ENCODE results near the gene SPTBN5. TPM values are rescaled to one million over a fixed set of nuclear protein-coding genes. Genes with fewer than 3 reads are reported as not detected.

SPTBN5 gene
- total RNA-seq, 2 experiments from 2014 or later = 1.1 to 1.6 TPM

DNA sequence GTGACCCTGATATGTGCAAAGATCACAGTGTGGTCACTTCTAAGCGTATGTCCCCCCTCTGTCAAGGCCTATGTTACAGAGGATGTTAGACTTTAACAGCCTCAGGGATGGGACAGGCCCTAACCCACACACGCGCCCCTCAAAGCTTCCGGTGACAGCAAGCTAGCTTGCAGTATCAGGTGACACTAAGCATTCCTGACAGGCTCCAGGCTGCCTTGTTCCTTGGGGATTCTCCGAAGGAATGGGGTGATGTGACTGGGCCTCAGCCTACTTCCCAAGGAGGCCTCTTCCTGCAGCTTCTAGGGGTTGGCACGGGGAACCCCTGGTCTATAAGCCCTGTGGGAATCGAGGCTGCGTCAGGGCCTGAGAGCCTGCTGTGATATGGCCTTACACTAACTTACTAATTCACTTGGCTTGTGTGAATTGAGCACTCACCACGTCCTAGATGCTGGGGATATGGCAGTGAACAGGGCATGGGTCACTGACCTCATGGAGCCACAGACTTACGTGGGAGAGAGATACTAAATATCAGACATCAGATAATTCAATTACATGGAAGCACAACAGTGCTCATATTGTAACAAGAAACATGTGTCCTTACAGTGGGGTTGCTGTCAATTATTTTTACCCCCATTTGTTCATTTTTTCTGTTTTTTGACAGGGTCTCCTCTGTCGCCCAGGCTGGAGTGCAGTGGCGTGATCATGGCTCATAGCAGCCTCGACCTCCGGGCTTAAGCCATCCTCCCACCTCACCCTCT lies 11.4 kb upstream of the SPTBN5 start:
- DNase-seq (no peak), ATAC-seq (ENCODE audit: low read depth) (peak; percentile 19)
- H3K9me3 Mint-ChIP-seq = peaks cover 4% of the 10 kb centered on the region
- H3K27me3 Mint-ChIP-seq = no peaks in the 10 kb centered on the region
- peaks cover 4% of the 10 kb centered on the region for H3K4me1 Mint-ChIP-seq
- H3K27ac Mint-ChIP-seq = peak overlapping the region; percentile 37
- POLR2A ChIA-PET = interaction anchor here (0.8 to 1.6 kb wide), 5 partner anchors 32 to 132 kb away, joined by 3 to 10 read pairs (median 4); partner anchors contain the start of gene MAPKBP1
- H3K36me3 Mint-ChIP-seq = peaks cover 19% of the 10 kb centered on the region
- H3K4me3 Mint-ChIP-seq = no peak overlapping the region

DNA sequence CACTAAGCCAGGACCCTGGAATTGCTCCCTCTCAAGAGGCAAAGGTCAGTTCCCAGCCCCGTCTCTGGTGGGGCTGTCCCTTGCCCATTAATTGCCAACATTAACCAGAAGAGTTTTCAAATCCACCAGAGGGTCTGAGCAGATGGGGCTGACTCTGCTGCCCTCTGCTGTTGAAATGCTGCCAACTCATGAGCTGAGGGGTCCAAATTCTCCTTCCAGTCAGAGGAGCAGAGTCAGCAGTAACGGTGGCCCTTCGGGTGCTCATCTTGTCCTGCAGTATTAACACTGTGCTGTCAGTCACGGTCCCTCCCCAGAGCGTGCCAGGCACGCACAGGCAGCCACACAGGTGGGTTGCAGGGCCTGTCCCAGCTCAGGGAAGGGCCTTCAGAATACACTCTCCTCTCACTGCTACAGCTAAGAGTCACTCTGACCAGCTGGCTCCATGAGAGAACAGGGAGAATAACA lies 10.7 kb upstream of the SPTBN5 start:
- peak; percentile 81 for ATAC-seq (ENCODE audit: low read depth)
- Mint-ChIP-seq H3K36me3 (peaks cover 18% of the 10 kb centered on the region), H3K4me1 (peaks cover 4% of the 10 kb centered on the region), H3K27ac (peak overlapping the region; percentile 37), H3K4me3 (no peak overlapping the region), H3K9me3 (peaks cover 4% of the 10 kb centered on the region), H3K27me3 (no peaks in the 10 kb centered on the region)
- POLR2A ChIA-PET = interaction anchor here (0.8 to 1.6 kb wide), 5 partner anchors 33 to 131 kb away, joined by 3 to 10 read pairs (median 4); partner anchors contain the start of gene MAPKBP1
- peak; percentile 70 for DNase-seq

DNA sequence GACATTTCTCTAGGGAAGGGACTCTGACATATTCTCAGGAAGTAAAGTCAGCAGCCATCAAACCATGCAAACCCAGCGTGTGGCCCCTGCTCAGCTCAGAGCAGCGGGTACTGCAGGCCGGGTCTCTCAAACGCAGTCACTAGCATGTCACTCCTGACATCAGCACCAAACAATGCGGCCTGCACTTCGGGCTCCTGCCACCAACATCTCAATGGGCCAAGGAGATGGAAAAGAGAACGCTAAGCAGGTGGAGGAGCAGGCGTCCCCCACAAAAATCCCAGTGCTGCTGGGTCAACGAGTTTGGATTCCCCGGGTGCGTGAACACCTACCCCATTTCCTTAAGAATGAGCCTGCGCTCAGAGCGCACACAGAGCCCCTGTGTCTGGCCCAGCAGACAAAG lies 9.9 kb upstream of the SPTBN5 start:
- Mint-ChIP-seq H3K4me1 (peaks cover 4% of the 10 kb centered on the region), H3K27me3 (no peaks in the 10 kb centered on the region), H3K36me3 (peaks cover 18% of the 10 kb centered on the region), H3K9me3 (peaks cover 4% of the 10 kb centered on the region), H3K27ac (no peak overlapping the region), H3K4me3 (no peak overlapping the region)
- POLR2A ChIA-PET = interaction anchor here (0.6 to 1.3 kb wide), 3 partner anchors 34 to 130 kb away, joined by 3 to 10 read pairs (median 4); partner anchors contain the start of gene MAPKBP1
- no peak for DNase-seq
- no peak for ATAC-seq (ENCODE audit: low read depth)

DNA sequence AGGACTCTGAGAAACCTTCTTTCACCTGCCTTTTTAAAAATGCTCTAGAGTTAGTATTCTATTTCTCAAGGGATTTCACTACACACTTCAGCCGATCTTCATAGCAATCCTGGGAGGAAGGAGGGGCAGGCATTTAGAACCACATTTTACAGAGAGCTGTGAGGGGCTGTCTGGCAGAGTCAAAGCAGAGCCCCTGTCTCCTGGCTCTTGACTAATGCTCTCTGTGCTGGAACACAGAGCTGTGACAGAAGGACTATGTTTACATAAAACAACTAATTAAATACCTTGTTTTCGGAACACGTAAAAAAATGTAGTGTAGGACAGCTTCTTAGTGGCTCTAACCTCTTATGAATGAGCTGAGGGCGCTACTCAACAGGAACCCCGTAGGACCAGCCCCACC lies 7.6 kb upstream of the SPTBN5 start:
- peaks cover 4% of the 10 kb centered on the region for H3K4me1 Mint-ChIP-seq
- no peak for ATAC-seq (ENCODE audit: low read depth)
- no peak overlapping the region for H3K27ac Mint-ChIP-seq
- peaks cover 11% of the 10 kb centered on the region for H3K36me3 Mint-ChIP-seq
- H3K9me3 Mint-ChIP-seq = peaks cover 4% of the 10 kb centered on the region
- no peak for DNase-seq
- POLR2A ChIA-PET = interaction anchor here (0.6 kb wide), 1 partner anchor 293 kb away, joined by 5 read pairs; no protein-coding TSS in a partner anchor
- no peaks in the 10 kb centered on the region for H3K27me3 Mint-ChIP-seq
- H3K4me3 Mint-ChIP-seq = no peak overlapping the region

DNA sequence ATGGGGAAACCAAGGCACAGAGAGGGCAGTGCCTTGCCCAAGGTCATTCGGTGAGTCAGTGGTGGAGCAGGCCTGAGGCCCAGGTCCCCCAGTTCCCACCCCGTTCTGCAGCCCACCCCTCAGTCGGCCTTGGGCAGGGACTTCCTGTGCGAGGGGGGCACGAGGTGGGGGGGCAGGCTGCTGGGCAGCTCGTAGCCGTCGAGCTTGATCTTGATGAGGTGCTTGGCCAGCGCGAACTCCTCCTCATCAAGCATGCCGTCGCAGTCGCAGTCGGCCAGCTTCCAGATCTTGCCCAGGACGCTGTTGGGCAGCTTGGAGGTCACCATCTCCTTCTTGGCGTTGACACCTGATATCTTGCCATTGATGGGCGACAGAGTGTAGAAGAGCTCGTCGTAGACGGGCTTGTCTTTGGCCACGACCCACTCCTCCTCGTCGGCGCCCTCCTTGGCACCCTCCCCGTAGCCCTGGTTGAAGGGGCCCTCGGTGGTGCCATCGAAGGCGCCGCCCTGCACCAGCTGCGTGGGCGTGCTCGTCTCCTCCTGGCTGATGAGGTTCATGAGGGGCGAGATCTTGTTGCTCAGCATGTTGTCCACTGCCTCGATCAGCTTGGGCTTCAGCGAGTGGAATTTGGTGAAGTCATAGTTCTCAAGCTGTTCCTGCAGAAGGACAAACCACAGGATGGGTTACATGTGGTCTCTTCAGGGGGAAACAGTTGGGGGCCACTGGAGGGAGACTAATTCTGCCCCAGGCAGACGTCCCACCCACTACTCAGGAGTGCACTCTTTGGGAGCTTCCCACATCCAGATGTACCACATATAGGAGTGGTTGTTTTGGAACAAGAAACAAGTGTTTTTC lies 6.9 kb upstream of the SPTBN5 start:
- ATAC-seq (ENCODE audit: low read depth) (no peak), DNase-seq (no peak)
- Mint-ChIP-seq H3K36me3 (peaks cover 6% of the 10 kb centered on the region), H3K4me3 (no peak overlapping the region), H3K27me3 (no peaks in the 10 kb centered on the region), H3K27ac (no peak overlapping the region), H3K4me1 (peaks cover 6% of the 10 kb centered on the region), H3K9me3 (no peaks in the 10 kb centered on the region)
- POLR2A ChIA-PET = no interaction called here

DNA sequence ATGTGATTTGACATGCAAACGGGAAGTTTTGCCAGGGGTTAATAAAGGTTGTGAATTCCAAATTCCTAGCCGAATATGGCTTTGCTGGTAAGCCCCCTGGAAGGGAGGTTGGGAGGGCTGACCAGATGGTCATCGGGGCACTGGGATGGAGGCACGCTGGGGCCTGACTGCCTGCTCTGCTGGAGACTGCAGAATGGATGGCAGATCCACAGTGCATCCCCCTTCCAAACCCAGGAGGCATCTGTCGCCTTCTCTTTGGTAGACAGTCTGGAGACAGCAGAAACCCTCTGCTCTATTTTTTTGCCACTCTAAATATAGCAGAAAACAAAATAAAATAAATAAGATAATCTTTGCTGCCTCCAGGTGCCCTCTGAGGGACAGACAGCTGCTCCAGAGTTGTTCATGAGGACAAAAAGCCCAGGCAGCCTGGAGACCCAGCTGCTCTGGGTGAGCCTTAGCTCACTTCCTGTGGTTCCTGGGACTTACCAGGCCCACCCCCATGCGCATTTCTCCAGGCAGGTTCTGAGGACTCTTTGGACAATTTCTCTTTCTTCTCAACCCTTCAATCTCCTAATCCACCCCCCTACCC lies 6.1 kb upstream of the SPTBN5 start:
- DNase-seq (no peak), ATAC-seq (ENCODE audit: low read depth) (no peak)
- no peak overlapping the region for H3K4me3 Mint-ChIP-seq
- no peaks in the 10 kb centered on the region for H3K27me3 Mint-ChIP-seq
- peaks cover 13% of the 10 kb centered on the region for H3K4me1 Mint-ChIP-seq
- no peaks in the 10 kb centered on the region for H3K9me3 Mint-ChIP-seq
- H3K36me3 Mint-ChIP-seq = peaks cover 6% of the 10 kb centered on the region
- H3K27ac Mint-ChIP-seq = peak overlapping the region; percentile 28
- POLR2A ChIA-PET = no interaction called here

DNA sequence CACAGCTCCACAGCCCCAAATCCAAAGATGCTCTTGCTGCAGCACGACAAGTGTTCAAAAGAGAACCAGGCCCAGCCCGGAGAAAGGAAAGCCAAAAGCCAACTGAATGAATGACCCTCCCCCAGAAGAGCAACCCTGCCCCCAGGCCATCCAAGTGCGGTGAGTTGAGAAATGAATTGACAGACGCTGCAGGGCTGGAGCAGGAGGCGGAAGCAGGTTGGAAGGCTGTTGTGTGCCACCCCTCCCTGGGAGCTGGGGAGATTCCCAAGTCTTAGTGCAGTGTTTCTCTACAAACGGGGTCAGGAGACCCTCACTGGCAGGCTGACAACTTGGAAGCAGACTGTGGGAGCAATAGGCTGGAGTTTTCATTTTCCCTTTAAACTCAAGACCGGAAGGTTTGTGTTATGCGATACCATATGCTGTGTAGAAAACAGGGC lies 3.5 kb upstream of the SPTBN5 start:
- no peak overlapping the region for H3K4me3 Mint-ChIP-seq

DNA sequence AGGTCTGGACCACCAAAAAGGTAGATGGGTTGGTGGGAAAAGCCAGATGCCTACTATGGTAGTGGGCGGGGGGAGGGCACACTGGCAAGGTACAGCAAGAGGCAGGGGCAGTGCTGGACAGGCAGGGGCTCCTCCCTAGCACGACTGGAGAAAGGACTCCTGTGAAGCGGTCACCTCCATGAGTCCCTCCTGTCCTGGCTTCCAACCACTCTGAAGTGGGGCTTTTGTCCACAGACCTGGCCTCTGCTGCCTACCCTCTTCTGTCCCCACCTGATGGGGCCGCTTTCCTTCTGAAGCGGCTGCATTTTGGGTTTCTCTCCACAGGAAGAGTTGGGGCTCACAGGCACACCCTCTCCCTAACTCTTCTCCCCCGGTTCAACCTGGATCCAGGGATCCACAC lies 2.7 kb upstream of the SPTBN5 start:
- DNase-seq = no peak
- Mint-ChIP-seq H3K4me3 (no peak overlapping the region), H3K27me3 (no peaks in the 10 kb centered on the region), H3K4me1 (peaks cover 18% of the 10 kb centered on the region), H3K36me3 (peaks cover 6% of the 10 kb centered on the region), H3K27ac (no peak overlapping the region), H3K9me3 (no peaks in the 10 kb centered on the region)
- ATAC-seq (ENCODE audit: low read depth) = no peak
- POLR2A ChIA-PET = no interaction called here

More for the DNA sequence above, 3.5 kb upstream of the SPTBN5 start:
- Mint-ChIP-seq H3K27me3 (no peaks in the 10 kb centered on the region), H3K9me3 (no peaks in the 10 kb centered on the region), H3K4me1 (peaks cover 16% of the 10 kb centered on the region), H3K36me3 (peaks cover 6% of the 10 kb centered on the region), H3K27ac (peak overlapping the region; percentile 30)
- ATAC-seq (ENCODE audit: low read depth) (no peak), DNase-seq (no peak)
- POLR2A ChIA-PET = no interaction called here

DNA sequence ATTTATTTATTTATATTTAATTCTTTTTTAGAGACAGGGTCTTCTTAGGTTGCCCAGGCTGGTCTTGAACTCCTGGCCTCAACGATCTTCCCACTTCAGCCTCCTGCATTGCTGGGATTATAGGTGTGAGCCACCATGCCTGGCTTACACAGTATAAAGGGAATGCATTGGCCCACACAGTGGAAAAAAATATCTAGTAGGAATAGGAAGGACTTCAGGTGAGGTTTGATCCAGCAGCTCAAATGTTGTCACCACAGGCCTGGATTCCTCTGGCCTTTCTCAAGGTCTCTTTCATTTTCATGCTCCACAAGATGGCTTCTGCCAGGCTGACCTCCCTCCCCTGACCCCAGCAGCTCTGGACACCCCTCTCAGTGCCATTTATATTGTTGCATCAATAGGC lies 2.1 kb upstream of the SPTBN5 start:
- ATAC-seq (ENCODE audit: low read depth) (no peak), DNase-seq (no peak)
- Mint-ChIP-seq H3K27ac (peak overlapping the region; percentile 45), H3K4me1 (peaks cover 18% of the 10 kb centered on the region), H3K36me3 (peaks cover 6% of the 10 kb centered on the region), H3K4me3 (no peak overlapping the region), H3K27me3 (no peaks in the 10 kb centered on the region), H3K9me3 (no peaks in the 10 kb centered on the region)
- POLR2A ChIA-PET = interaction anchor here (0.8 to 2.9 kb wide), 5 partner anchors 15 to 122 kb away, joined by 4 to 19 read pairs (median 8); partner anchors contain the start of gene MAPKBP1

DNA sequence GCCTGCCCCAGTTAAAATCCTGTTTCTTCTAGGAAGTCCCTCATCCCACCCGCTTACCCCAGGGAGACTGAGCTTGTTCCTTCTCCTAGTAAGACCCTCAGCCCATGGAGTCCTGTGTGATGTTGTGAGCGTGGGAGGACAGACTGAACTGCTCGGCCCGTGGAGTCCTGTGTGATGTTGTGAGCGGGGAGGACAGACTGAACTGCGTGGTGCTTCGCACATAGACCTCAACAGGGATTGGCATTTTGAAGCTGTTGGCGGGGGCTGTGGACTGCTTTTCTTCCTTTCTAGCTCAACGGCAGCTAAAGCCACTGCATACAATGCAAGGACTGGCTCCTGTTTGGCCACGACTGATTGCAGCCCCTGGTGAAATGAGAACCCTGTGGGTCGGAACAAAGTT lies 1.6 kb upstream of the SPTBN5 start:
- H3K4me3 Mint-ChIP-seq = peak overlapping the region; percentile 77

DNA sequence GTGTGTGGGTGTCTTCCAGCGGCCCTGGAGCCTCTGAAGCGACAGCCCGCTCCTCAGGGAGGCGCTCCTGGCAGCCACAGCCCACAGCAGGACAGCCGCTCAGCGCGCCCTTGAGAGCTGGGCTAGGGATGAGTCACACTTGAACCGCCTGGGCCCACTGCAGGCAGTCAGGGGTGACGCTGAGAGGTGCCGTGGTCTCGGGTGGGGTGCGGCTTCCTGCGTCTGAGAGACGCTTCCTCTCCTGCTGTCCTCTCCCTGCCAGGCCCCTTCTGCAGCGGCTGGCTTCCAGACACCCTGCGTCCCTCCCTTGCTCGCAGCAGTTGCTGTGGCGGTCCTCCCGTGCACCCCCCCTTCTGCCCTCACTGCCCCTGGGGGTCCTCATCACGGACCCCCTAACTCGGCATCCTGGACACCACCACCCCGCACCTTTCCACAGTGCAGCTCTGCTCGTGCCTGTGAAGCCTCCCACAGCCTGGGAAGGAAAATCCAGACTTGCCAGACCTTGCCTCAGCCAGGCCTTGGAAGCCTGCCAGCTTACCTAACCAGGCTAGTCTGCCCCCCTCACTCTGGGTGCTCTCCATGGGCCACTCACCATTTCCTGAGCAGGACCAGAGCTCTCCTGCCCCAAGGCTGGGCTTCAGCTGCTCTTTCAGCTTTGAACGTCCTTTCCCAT lies 1.1 kb upstream of the SPTBN5 start:
- H3K4me3 Mint-ChIP-seq = peak overlapping the region; percentile 77
- ATAC-seq (ENCODE audit: low read depth) = peak; percentile 100
- peaks cover 6% of the 10 kb centered on the region for H3K36me3 Mint-ChIP-seq
- no peaks in the 10 kb centered on the region for H3K9me3 Mint-ChIP-seq
- peak; percentile 84 for DNase-seq
- POLR2A ChIA-PET = interaction anchor here (0.6 to 2.9 kb wide), 16 partner anchors 9 to 492 kb away, joined by 3 to 19 read pairs (median 4); partner anchors contain the start of genes EHD4 and MAPKBP1
- H3K4me1 Mint-ChIP-seq = peaks cover 18% of the 10 kb centered on the region
- H3K27ac Mint-ChIP-seq = peak overlapping the region; percentile 95
- no peaks in the 10 kb centered on the region for H3K27me3 Mint-ChIP-seq

More for the DNA sequence above, 1.6 kb upstream of the SPTBN5 start:
- Mint-ChIP-seq H3K4me1 (peaks cover 18% of the 10 kb centered on the region), H3K27me3 (no peaks in the 10 kb centered on the region), H3K9me3 (no peaks in the 10 kb centered on the region), H3K36me3 (peaks cover 6% of the 10 kb centered on the region), H3K27ac (peak overlapping the region; percentile 95)
- no peak for DNase-seq
- POLR2A ChIA-PET = interaction anchor here (0.6 to 2.9 kb wide), 13 partner anchors 10 to 493 kb away, joined by 3 to 19 read pairs (median 5); partner anchors contain the start of genes EHD4 and MAPKBP1
- ATAC-seq (ENCODE audit: low read depth) = no peak

DNA sequence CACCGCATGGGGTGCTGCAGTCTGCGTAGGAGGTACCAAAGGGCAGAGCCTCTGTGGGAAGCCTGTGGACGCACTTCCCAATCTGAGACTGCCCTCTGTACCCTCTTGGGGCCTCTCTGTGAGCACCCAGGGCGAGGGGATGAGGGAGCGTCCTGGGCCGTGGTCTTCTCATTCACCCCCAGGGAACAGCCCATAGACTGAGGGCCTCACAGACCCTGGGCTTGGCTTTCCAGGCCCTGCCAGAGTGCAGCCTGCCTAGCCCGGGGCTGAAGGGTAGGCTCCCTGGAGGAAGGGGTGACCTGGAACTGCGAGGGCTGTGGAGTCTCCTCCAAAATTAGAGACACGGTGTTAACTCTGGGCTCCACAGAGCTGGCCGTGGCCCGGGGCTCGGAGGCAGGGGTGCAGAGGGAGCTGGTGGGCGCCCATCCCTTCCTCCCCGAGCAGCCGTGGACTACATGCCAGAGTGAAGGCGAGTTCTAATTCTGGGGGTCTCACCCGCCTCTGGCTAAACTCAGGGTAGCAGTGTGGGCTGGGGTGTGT lies 468 bp upstream of the SPTBN5 start:
- DNase-seq = no peak
- H3K9me3 Mint-ChIP-seq = no peaks in the 10 kb centered on the region
- peak overlapping the region; percentile 95 for H3K27ac Mint-ChIP-seq
- peaks cover 18% of the 10 kb centered on the region for H3K4me1 Mint-ChIP-seq
- H3K4me3 Mint-ChIP-seq = peak overlapping the region; percentile 77
- POLR2A ChIA-PET = interaction anchor here (0.6 to 2.9 kb wide), 12 partner anchors 11 to 120 kb away, joined by 3 to 19 read pairs (median 5); partner anchors contain the start of genes EHD4 and MAPKBP1
- H3K27me3 Mint-ChIP-seq = no peaks in the 10 kb centered on the region
- no peak for ATAC-seq (ENCODE audit: low read depth)
- peaks cover 6% of the 10 kb centered on the region for H3K36me3 Mint-ChIP-seq

Data from activated naive CD8-positive, alpha-beta T cell treated with anti-CD3 and anti-CD28 coated beads, Interleukin-2, amount 10 ng/mL, durations not matched to agents 7 days and 5 days (primary cell).